Measurements from ENCODE around the gene GJD3.
"Not testable (repeated sequence)": the region's sequence is repeated elsewhere in the genome, so short reads cannot be mapped to it uniquely, and the experiment has no call there.

GJD3 gene

GRCh38 chr17:40373999-40374398 is 9.5 kb upstream of the GJD3 start:
- H3K4me3 ChIP-seq (ENCODE audit: low read depth, low read length) = no peak overlapping the region
- no peak for TF ChIP-seq CTCF (conservative IDR thresholded peaks at IDR 0.05; ENCODE audit: low read depth, low read length)
- no peak for DNase-seq (ENCODE audit: low read depth)

- peak; percentile 89 for DNase-seq (ENCODE audit: low read depth)
- H3K4me3 ChIP-seq (ENCODE audit: low read depth, low read length) = no peak overlapping the region
- TF ChIP-seq CTCF (conservative IDR thresholded peaks at IDR 0.05; ENCODE audit: low read depth, low read length) = no peak
Observed at GRCh38 chr17:40373324-40373723, 8.8 kb upstream of the GJD3 start.

GRCh38 chr17:40372644-40373043 is 8.1 kb upstream of the GJD3 start:
- DNase-seq (ENCODE audit: low read depth) = not testable (repeated sequence)

GRCh38 chr17:40372031-40372430 is 7.5 kb upstream of the GJD3 start:
- no peak for DNase-seq (ENCODE audit: low read depth)
- no peak overlapping the region for H3K4me3 ChIP-seq (ENCODE audit: low read depth, low read length)
- TF ChIP-seq CTCF (conservative IDR thresholded peaks at IDR 0.05; ENCODE audit: low read depth, low read length) = no peak

More at GRCh38 chr17:40372644-40373043, 8.1 kb upstream of the GJD3 start:
- H3K4me3 ChIP-seq (ENCODE audit: low read depth, low read length) = not testable (repeated sequence)

- no peak overlapping the region for H3K4me3 ChIP-seq (ENCODE audit: low read depth, low read length)
- no peak for DNase-seq (ENCODE audit: low read depth)
- no peak for TF ChIP-seq CTCF (conservative IDR thresholded peaks at IDR 0.05; ENCODE audit: low read depth, low read length)
Observed at GRCh38 chr17:40371261-40371929, 6.9 kb upstream of the GJD3 start.

GRCh38 chr17:40369923-40370322 is 5.4 kb upstream of the GJD3 start:
- TF ChIP-seq CTCF (conservative IDR thresholded peaks at IDR 0.05; ENCODE audit: low read depth, low read length) = no peak
- DNase-seq (ENCODE audit: low read depth) = no peak
- no peak overlapping the region for H3K4me3 ChIP-seq (ENCODE audit: low read depth, low read length)

- not testable (repeated sequence) for DNase-seq (ENCODE audit: low read depth); H3K4me3 ChIP-seq (ENCODE audit: low read depth, low read length)
Observed at GRCh38 chr17:40367728-40368127, 3.2 kb upstream of the GJD3 start.

- no peak for DNase-seq (ENCODE audit: low read depth)
- no peak for TF ChIP-seq CTCF (conservative IDR thresholded peaks at IDR 0.05; ENCODE audit: low read depth, low read length)
- no peak overlapping the region for H3K4me3 ChIP-seq (ENCODE audit: low read depth, low read length)
Observed at GRCh38 chr17:40366861-40367518, 2.5 kb upstream of the GJD3 start.
